GM23338 (cell line): ENCODE results near the gene JAKMIP1.

Experiments
- CTCF ChIP-seq, 2 experiments: fragments of 200-600 bp in 1 of 2; sonication (generic) in 1 of 2; conservative IDR thresholded peaks; 2 replicates each; pipeline versions ENCODE4 v1.5.1 to v1.6.1; 2016 to 2017; ENCODE audit warnings: antibody characterized with exemption in 2 of 2, low read depth in 2 of 2, mild to moderate bottlenecking in 2 of 2, moderate library complexity in 1 of 2
- EZH2 ChIP-seq: fragments of 200-600 bp; sonication (generic); IDR thresholded peaks from one replicate; pipeline ENCODE4 v1.8.0; 2017; ENCODE audit warnings: antibody characterized with exemption, mild to moderate bottlenecking, low read depth; ENCODE audit not compliant: unreplicated experiment
- EZH2phosphoT487 ChIP-seq: fragments of 200-600 bp; sonication (generic); IDR thresholded peaks from one replicate; pipeline ENCODE4 v1.8.1; 2018; ENCODE audit warnings: antibody characterized with exemption; ENCODE audit not compliant: unreplicated experiment
- JUNB ChIP-seq: IDR thresholded peaks from one replicate; pipeline ENCODE4 v1.6.1; 2016; ENCODE audit warnings: antibody characterized with exemption; ENCODE audit not compliant: unreplicated experiment
- NANOG ChIP-seq: IDR thresholded peaks from 2 replicates; pipeline ENCODE4 v1.6.1; 2016; ENCODE audit warnings: antibody characterized with exemption, borderline replicate concordance
- REST ChIP-seq: IDR thresholded peaks from one replicate; pipeline ENCODE4 v1.6.1; 2018; ENCODE audit warnings: antibody characterized with exemption; ENCODE audit not compliant: unreplicated experiment
- STAT1 ChIP-seq: IDR thresholded peaks from one replicate; pipeline ENCODE4 v1.6.1; 2016; ENCODE audit warnings: antibody characterized with exemption; ENCODE audit not compliant: unreplicated experiment

- TF ChIP-seq REST (no peak), CTCF (conservative IDR thresholded peaks at IDR 0.05; ENCODE audit: low read depth in 2 of 2) (no peak), NANOG (no peak), JUNB (no peak), EZH2 (no peak), EZH2phosphoT487 (no peak), STAT1 (no peak)
Observed at GRCh38 chr4:6042293-6043063, 157.9 kb downstream of the JAKMIP1 start.
